Parathyroid adenoma (tissue), 2 donors: ENCODE measurements around the gene PLSCR1.
"Not testable (repeated sequence)": the region's sequence is repeated elsewhere in the genome, so short reads cannot be mapped to it uniquely, and the experiment has no call there.

Experiments
- H2AFZ ChIP-seq: fragments of 300-600 bp; sonication (generic); one replicate; pipeline ENCODE4 v1.7.0; 2017; ENCODE audit warnings: antibody characterized with exemption, mild to moderate bottlenecking
- H3K27ac ChIP-seq: fragments of 300-600 bp; sonication (generic); one replicate; pipeline ENCODE4 v1.7.0; 2017
- H3K27me3 ChIP-seq: fragments of 300-600 bp; sonication (generic); one replicate; pipeline ENCODE4 v1.7.0; 2017; ENCODE audit warnings: low read length; ENCODE audit not compliant: control insufficient read depth, insufficient read depth
- H3K36me3 ChIP-seq: fragments of 300-600 bp; sonication (generic); one replicate; pipeline ENCODE4 v1.7.0; 2017; ENCODE audit warnings: low read length; ENCODE audit not compliant: control insufficient read depth, insufficient read depth
- H3K4me1 ChIP-seq: fragments of 300-600 bp; sonication (generic); one replicate; pipeline ENCODE4 v1.7.0; 2017; ENCODE audit warnings: control low read depth
- H3K4me2 ChIP-seq: fragments of 300-600 bp; sonication (generic); one replicate; pipeline ENCODE4 v1.7.0; 2017; ENCODE audit warnings: low read length
- H3K4me3 ChIP-seq: fragments of 300-600 bp; sonication (generic); one replicate; pipeline ENCODE4 v1.7.0; 2017; ENCODE audit warnings: low read depth, low read length
- H3K79me2 ChIP-seq: fragments of 300-600 bp; sonication (generic); one replicate; pipeline ENCODE4 v1.7.0; 2017; ENCODE audit warnings: control low read depth
- H3K9ac ChIP-seq: fragments of 300-600 bp; sonication (generic); one replicate; pipeline ENCODE4 v1.7.0; 2017; ENCODE audit warnings: mild to moderate bottlenecking
- H3K9me3 ChIP-seq: fragments of 300-600 bp; sonication (generic); one replicate; pipeline ENCODE4 v1.7.0; 2017; ENCODE audit warnings: low read length; ENCODE audit not compliant: control insufficient read depth
- TF ChIP-seq, protein P1 (sequence below): fragments of 300-600 bp; sonication (generic); IDR thresholded peaks from one replicate; pipeline ENCODE4 v1.7.0; 2017; ENCODE audit warnings: antibody characterized with exemption, mild to moderate bottlenecking
- donor health status: primary hyperparathyroidism.

PLSCR1 gene

DNA sequence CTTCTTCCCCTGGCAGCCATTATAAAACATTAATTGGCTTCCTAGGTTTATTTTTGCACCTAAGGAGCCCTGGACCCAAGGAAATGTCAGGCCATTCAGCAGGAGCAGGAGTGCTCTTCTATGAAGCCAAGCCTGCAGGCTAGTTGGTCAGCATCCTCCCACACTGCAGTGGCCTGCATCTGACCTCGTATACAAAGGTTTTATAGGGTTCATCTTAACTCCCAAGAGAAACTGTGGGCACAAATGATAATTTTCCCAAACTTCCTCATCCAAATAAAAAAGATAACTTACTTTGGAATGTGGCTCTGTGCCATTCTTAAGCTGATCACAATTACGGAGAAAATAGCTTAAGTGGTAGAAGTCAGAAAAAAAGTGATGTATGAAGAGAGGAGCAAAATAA, 19.4 kb downstream of the PLSCR1 start:
- H3K4me1 ChIP-seq: no peaks in the 10 kb centered on the region
- H3K4me3 ChIP-seq: no peak overlapping the region

DNA sequence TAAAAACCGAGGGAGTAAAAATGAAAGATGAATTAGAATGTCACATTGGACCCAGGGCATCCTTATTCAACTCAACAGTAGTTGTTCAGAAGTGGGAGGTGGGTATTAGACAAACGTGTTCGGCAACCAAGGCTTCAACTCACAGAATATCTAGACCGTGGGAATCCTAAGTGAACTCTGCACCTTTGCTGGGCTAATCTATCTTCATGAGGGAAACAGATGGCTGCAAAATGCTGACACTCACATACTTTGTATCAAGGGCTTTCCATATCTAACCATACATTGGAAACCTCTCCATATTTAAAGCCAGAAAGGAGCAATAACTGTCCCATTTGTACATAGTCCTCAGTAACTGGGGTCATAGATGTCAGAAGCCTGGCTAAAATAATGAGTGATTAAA, 20.9 kb downstream of the PLSCR1 start:
- no peak overlapping the region for H3K27ac ChIP-seq
- TF ChIP-seq, protein P1, sequence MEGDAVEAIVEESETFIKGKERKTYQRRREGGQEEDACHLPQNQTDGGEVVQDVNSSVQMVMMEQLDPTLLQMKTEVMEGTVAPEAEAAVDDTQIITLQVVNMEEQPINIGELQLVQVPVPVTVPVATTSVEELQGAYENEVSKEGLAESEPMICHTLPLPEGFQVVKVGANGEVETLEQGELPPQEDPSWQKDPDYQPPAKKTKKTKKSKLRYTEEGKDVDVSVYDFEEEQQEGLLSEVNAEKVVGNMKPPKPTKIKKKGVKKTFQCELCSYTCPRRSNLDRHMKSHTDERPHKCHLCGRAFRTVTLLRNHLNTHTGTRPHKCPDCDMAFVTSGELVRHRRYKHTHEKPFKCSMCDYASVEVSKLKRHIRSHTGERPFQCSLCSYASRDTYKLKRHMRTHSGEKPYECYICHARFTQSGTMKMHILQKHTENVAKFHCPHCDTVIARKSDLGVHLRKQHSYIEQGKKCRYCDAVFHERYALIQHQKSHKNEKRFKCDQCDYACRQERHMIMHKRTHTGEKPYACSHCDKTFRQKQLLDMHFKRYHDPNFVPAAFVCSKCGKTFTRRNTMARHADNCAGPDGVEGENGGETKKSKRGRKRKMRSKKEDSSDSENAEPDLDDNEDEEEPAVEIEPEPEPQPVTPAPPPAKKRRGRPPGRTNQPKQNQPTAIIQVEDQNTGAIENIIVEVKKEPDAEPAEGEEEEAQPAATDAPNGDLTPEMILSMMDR: no peak
- H3K36me3 ChIP-seq: no peaks in the 10 kb centered on the region
- no peak overlapping the region for H3K4me2 ChIP-seq
- H3K9me3 ChIP-seq: no peaks in the 10 kb centered on the region
- no peaks in the 10 kb centered on the region for H3K79me2 ChIP-seq
- H3K9ac ChIP-seq: no peak overlapping the region
- no peak overlapping the region for H2AFZ ChIP-seq
- no peak overlapping the region for H3K4me3 ChIP-seq
- H3K27me3 ChIP-seq: no peaks in the 10 kb centered on the region
- H3K4me1 ChIP-seq: no peaks in the 10 kb centered on the region

More for the DNA sequence above, 19.4 kb downstream of the PLSCR1 start:
- no peak overlapping the region for H3K9ac ChIP-seq
- no peaks in the 10 kb centered on the region for H3K79me2 ChIP-seq
- H3K4me2 ChIP-seq: no peak overlapping the region
- H3K36me3 ChIP-seq: no peaks in the 10 kb centered on the region
- H3K27ac ChIP-seq: no peak overlapping the region
- TF ChIP-seq, protein P1: no peak
- no peaks in the 10 kb centered on the region for H3K9me3 ChIP-seq
- no peak overlapping the region for H2AFZ ChIP-seq
- no peaks in the 10 kb centered on the region for H3K27me3 ChIP-seq

DNA sequence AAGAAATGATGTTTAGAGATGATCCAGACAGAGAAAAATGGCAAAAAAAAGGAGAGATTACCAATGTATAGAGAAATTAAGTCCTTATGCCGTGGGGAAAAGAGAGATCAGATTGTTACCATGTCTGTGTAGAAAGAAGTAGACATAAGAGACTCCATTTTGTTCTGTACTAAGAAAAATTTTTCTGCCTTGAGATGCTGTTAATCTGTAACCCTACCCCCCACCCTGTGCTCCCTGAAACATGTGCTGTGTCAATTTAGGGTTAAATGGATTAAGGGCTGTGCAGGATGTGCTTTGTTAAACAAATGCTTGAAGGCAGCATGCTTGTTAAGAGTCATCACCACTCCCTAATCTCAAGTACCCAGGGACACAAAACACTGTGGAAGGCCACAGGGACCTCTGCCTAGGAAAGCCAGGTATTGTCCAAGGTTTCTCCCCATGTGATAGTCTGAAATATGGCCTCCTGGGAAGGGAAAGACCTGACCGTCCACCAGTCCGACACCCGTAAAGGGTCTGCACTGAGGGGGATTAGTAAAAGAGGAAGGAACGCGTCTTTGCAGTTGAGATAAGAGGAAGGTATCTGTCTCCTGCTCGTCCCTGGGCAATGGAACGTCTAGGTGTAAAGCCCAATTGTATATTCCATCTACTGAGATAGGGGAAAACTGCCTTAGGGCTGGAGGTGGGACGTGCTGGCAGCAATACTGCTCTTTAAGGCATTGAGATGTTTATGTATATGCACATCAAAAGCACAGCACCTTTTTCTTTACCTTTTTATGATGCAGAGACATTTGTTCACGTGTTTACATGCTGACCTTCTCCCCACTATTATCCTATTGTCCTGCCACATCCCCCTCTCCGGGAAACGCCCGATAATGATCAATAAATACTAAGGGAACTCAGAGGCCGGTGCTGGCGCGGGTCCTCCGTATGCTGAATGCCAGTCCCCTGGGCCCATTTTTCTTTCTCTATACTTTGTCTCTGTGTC, 21.9 kb downstream of the PLSCR1 start:
- H3K27ac ChIP-seq, H3K4me1 ChIP-seq, H3K9ac ChIP-seq, H3K4me2 ChIP-seq, H3K9me3 ChIP-seq, H3K27me3 ChIP-seq, H3K79me2 ChIP-seq, H3K36me3 ChIP-seq, H3K4me3 ChIP-seq, H2AFZ ChIP-seq: not testable (repeated sequence)

DNA sequence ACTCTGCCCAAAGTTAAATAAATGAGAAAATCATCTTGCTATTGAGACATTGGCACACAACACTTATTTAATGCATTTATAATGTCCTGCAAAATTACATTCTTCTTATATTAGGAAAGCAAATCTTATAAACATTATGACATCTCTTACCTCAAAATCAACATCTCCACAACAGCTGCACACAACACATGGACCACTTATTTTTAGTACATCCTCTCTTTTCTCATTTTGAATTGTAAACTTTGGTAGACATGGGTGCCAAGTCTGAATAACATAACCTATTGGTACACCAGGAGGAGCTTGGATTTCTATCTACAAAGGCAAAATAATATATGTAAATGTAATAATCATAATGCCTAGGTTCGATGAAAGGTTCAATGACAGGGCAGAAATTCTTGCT, 23.0 kb downstream of the PLSCR1 start:
- no peak overlapping the region for H2AFZ ChIP-seq
- no peak overlapping the region for H3K27ac ChIP-seq
- H3K9me3 ChIP-seq: no peaks in the 10 kb centered on the region
- H3K79me2 ChIP-seq: no peaks in the 10 kb centered on the region
- no peak overlapping the region for H3K9ac ChIP-seq
- H3K4me3 ChIP-seq: no peak overlapping the region
- no peak overlapping the region for H3K4me2 ChIP-seq
- no peaks in the 10 kb centered on the region for H3K27me3 ChIP-seq
- H3K4me1 ChIP-seq: no peaks in the 10 kb centered on the region
- TF ChIP-seq, protein P1: no peak
- H3K36me3 ChIP-seq: no peaks in the 10 kb centered on the region

DNA sequence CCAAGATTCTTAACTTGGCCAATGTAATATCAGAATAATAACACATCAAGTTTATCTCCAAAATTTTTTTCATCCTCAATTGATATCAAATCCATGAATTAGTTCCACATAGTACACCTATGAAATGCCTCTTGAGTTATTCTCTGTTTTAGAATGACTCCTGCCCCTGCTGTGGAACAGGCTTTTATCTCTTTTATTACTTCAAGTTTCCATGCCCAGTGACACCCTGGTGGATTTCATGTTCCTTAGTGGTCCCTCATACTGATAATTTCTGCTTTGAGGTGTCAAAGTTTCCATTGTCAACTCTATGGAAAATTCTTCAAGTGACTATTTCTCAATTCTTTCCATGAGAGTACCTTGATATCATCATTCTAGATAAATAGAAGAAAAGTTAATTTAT, 24.6 kb downstream of the PLSCR1 start:
- no peaks in the 10 kb centered on the region for H3K27me3 ChIP-seq

More for the DNA sequence above, 24.6 kb downstream of the PLSCR1 start:
- TF ChIP-seq, protein P1: no peak
- H3K4me2 ChIP-seq: no peak overlapping the region
- H3K79me2 ChIP-seq: no peaks in the 10 kb centered on the region
- no peaks in the 10 kb centered on the region for H3K4me1 ChIP-seq
- no peaks in the 10 kb centered on the region for H3K9me3 ChIP-seq
- H3K36me3 ChIP-seq: no peaks in the 10 kb centered on the region
- no peak overlapping the region for H3K4me3 ChIP-seq
- no peak overlapping the region for H2AFZ ChIP-seq
- H3K27ac ChIP-seq: no peak overlapping the region
- H3K9ac ChIP-seq: no peak overlapping the region
